HL-60 (cell line): Measurements from ENCODE around the gene PTPRM.

Experiments
- DNase-seq, 2 experiments: peaks; one replicate each; pipeline ENCODE4 v3.0.0-alpha.2; 2010 to 2020; ENCODE audit warnings: low read depth in 1 of 2, low spot score in 1 of 2
- H3K27ac ChIP-seq: fragments of 250-450 bp; sonication (Bioruptor Pico); replicated peaks from 2 replicates; pipeline ENCODE4 v1.5.1; 2020; ENCODE audit warnings: mild to moderate bottlenecking, moderate library complexity
- H3K27me3 ChIP-seq: fragments of 250-450 bp; sonication (Bioruptor Pico); 2 replicates; pipeline ENCODE4 v1.5.1; 2021; ENCODE audit warnings: mild to moderate bottlenecking, moderate library complexity; ENCODE audit not compliant: insufficient read depth, poor library complexity, severe bottlenecking
- H3K4me3 ChIP-seq: replicated peaks from 2 replicates; pipeline ENCODE4 v1.5.1; 2011; ENCODE audit warnings: mild to moderate bottlenecking, control low read depth, low read length; ENCODE audit not compliant: insufficient read depth
- CTCF ChIP-seq: IDR thresholded peaks from one replicate; pipeline ENCODE4 v1.5.1; 2011; ENCODE audit warnings: low read length, control low read depth, inconsistent platforms; ENCODE audit not compliant: insufficient read depth
- GABPA ChIP-seq: IDR thresholded peaks from 2 replicates; pipeline ENCODE4 v1.6.1; 2012; ENCODE audit warnings: low read depth
- POLR2AphosphoS5 ChIP-seq: IDR thresholded peaks from 2 replicates; pipeline ENCODE4 v1.6.1; 2012; ENCODE audit warnings: low read depth
- REST ChIP-seq: IDR thresholded peaks from 2 replicates; pipeline ENCODE4 v1.6.1; 2012; ENCODE audit warnings: low read depth; ENCODE audit not compliant: insufficient replicate concordance
- SPI1 ChIP-seq: IDR thresholded peaks from 2 replicates; pipeline ENCODE4 v1.6.1; 2012; ENCODE audit warnings: low read depth, mild to moderate bottlenecking, borderline replicate concordance

The PTPRM gene

GRCh38 chr18:7532942-7533341 is 34.2 kb upstream of the PTPRM start:
- H3K27ac ChIP-seq: no peak overlapping the region
- no peaks in the 10 kb centered on the region for H3K27me3 ChIP-seq
- no peak for DNase-seq
- H3K4me3 ChIP-seq: no peak overlapping the region
- TF ChIP-seq CTCF (no peak), GABPA (no peak), POLR2AphosphoS5 (no peak)

DNA sequence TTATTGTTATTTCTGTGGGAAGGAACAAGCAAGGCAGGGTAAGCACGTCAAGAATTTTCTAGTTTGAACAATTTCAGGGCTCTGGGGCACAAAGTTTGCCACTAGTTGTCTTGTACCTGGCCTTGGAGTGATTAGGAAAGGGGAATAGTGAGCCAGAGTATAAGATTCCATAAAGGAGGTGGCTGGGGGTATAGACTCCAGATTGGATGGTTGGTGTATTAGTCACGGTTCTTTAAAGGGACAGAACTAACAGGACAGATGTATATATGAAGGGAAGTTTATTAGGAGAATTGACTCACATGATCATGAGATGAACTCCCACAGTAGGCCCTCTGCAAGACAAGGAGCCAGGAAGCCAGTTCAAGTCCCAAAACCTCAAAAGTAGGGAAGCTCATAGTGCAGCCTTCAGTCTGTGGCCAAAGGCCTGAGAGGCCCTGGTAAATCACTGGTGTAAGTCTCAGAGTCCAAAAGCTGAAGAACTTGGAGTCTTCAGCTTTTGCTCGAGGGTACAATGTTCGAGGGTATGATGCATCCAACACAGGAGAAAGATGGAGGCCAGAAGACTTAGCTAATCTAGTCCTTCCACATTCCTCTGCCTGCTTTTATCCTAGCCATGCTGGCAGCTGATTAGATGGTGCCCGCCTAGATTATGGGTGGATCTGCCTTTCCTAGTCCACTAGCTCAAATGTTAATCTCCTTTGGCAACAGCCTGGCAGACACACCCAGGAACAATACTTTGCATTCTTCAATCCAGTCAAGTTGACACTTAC is 31.5 kb upstream of the PTPRM start:
- Histone ChIP-seq H3K4me3 (no peak overlapping the region), H3K27me3 (no peaks in the 10 kb centered on the region), H3K27ac (no peak overlapping the region)
- TF ChIP-seq REST: no peak
- TF ChIP-seq POLR2AphosphoS5: no peak
- TF ChIP-seq CTCF: no peak
- no peak for TF ChIP-seq SPI1
- no peak for TF ChIP-seq GABPA
- no peak for DNase-seq

- TF ChIP-seq GABPA (no peak), SPI1 (no peak), POLR2AphosphoS5 (no peak), REST (no peak), CTCF (no peak)
- no peak for DNase-seq
- Histone ChIP-seq H3K4me3 (no peak overlapping the region), H3K27ac (no peak overlapping the region), H3K27me3 (no peaks in the 10 kb centered on the region)
Measured at GRCh38 chr18:7537145-7537544, 30.0 kb upstream of the PTPRM start.

GRCh38 chr18:7541835-7542234 is 25.3 kb upstream of the PTPRM start:
- no peak for DNase-seq
- H3K27me3 ChIP-seq: no peaks in the 10 kb centered on the region
- H3K27ac ChIP-seq: no peak overlapping the region
- no peak overlapping the region for H3K4me3 ChIP-seq
- no peak for TF ChIP-seq SPI1
- TF ChIP-seq GABPA: no peak
- no peak for TF ChIP-seq REST
- no peak for TF ChIP-seq CTCF
- no peak for TF ChIP-seq POLR2AphosphoS5
